ENCODE measurements around the gene SLC22A5. TPM values are rescaled to one million over a fixed set of nuclear protein-coding genes. Genes with fewer than 3 reads are reported as not detected.
"Not testable (repeated sequence)": the region's sequence is repeated elsewhere in the genome, so short reads cannot be mapped to it uniquely, and the experiment has no call there.

The SLC22A5 gene
- polyA plus RNA-seq, 1 donor = 7.3 TPM

- DNase-seq = peak; percentile 60
These were observed 18.9 kb downstream of the SLC22A5 start for GRCh38 chr5:132388244-132389050.

- no peak for DNase-seq
These were observed 19.5 kb downstream of the SLC22A5 start for GRCh38 chr5:132389051-132389331.

- no peak for DNase-seq
These were observed 20.2 kb downstream of the SLC22A5 start for GRCh38 chr5:132389585-132390286.

- no peak for DNase-seq
These were observed 21.7 kb downstream of the SLC22A5 start for GRCh38 chr5:132391247-132391646.

- DNase-seq = no peak
These were observed 22.4 kb downstream of the SLC22A5 start for GRCh38 chr5:132391870-132392269.

GRCh38 chr5:132392411-132392810 is 22.9 kb downstream of the SLC22A5 start:
- no peak for DNase-seq

GRCh38 chr5:132392978-132393825 is 23.7 kb downstream of the SLC22A5 start:
- no peak for DNase-seq

- DNase-seq = no peak
These were observed 25.3 kb downstream of the SLC22A5 start for GRCh38 chr5:132394667-132395259.

- DNase-seq = no peak
These were observed 27.1 kb downstream of the SLC22A5 start for GRCh38 chr5:132396589-132397031.

GRCh38 chr5:132397224-132397623 is 27.7 kb downstream of the SLC22A5 start:
- no peak for DNase-seq

GRCh38 chr5:132397936-132398675 is 28.6 kb downstream of the SLC22A5 start:
- not testable (repeated sequence) for DNase-seq

- DNase-seq = not testable (repeated sequence)
These were observed 34.5 kb downstream of the SLC22A5 start for GRCh38 chr5:132404041-132404440.

- no peak for DNase-seq
These were observed 36.1 kb downstream of the SLC22A5 start for GRCh38 chr5:132405646-132406045.

GRCh38 chr5:132406144-132406783 is 36.8 kb downstream of the SLC22A5 start:
- DNase-seq = no peak

GRCh38 chr5:132407970-132408369 is 38.5 kb downstream of the SLC22A5 start:
- DNase-seq = no peak

- DNase-seq = no peak
These were observed 38.9 kb downstream of the SLC22A5 start for GRCh38 chr5:132408456-132408855.

- no peak for DNase-seq
These were observed 39.5 kb downstream of the SLC22A5 start for GRCh38 chr5:132408965-132409364.

GRCh38 chr5:132410451-132411303 is 41.2 kb downstream of the SLC22A5 start:
- peak; percentile 85 for DNase-seq

- peak; percentile 44 for DNase-seq
These were observed 41.9 kb downstream of the SLC22A5 start for GRCh38 chr5:132411304-132412013.

GRCh38 chr5:132413567-132413966 is 44.1 kb downstream of the SLC22A5 start:
- no peak for DNase-seq
